Left lung (tissue), 10 donors: ENCODE data around the gene ANTXRL. TPM values are rescaled to one million over a fixed set of nuclear protein-coding genes. Genes with fewer than 3 reads are reported as not detected.
"Not testable (repeated sequence)": the region's sequence is repeated elsewhere in the genome, so short reads cannot be mapped to it uniquely, and the experiment has no call there.

ENCODE experiments used
- ATAC-seq: fragments of 200-7000 bp; cut with Tn5 transposase; one replicate; pipeline ENCODE4 v1.9.1; 2020; ENCODE audit warnings: moderate library complexity
- DNase-seq, 4 donors: peaks; one replicate each; pipeline ENCODE4 v3.0.0-alpha.2; 2013 to 2020
- H3K27ac ChIP-seq, 2 donors: fragments of 200-600 bp; sonication (generic) in 1 of 2; one replicate each; pipeline versions ENCODE4 v1.5.0 to v1.8.0; 2020 to 2021
- H3K27me3 ChIP-seq, 2 donors: fragments of 200-600 bp; sonication (generic) in 1 of 2; one replicate each; pipeline versions ENCODE4 v1.5.0 to v1.8.0; 2020 to 2021
- H3K36me3 ChIP-seq, 2 donors: fragments of 200-600 bp; sonication (generic) in 1 of 2; one replicate each; pipeline versions ENCODE4 v1.5.0 to v1.8.0; 2020 to 2021
- H3K4me1 ChIP-seq, 2 donors: fragments of 200-600 bp; one replicate each; pipeline ENCODE4 v1.8.0; 2021
- H3K4me3 ChIP-seq, 2 donors: fragments of 200-600 bp; sonication (generic) in 1 of 2; one replicate each; pipeline versions ENCODE4 v1.5.0 to v1.8.0; 2020 to 2021; ENCODE audit warnings: mild to moderate bottlenecking in 1 of 2
- H3K9me3 ChIP-seq, 2 donors: fragments of 200-600 bp; sonication (generic) in 1 of 2; one replicate each; pipeline versions ENCODE4 v1.5.0 to v1.8.0; 2020 to 2021
- intact Hi-C, 2 donors: fragments of 100-400 bp; cut with DNase I; formaldehyde crosslinking; loops; one replicate each; pipeline versions ENCODE4 v1.11.2 to v1.14.2; 2022
- polyA plus RNA-seq, 6 donors: library from polyadenylated mRNA; unstranded; fragments of 120-200 nt; gene quantifications; one replicate each; pipeline ENCODE4 v1.2.1, GENCODE V29; 2013; ENCODE audit not compliant: insufficient read length in 6 of 6
- total RNA-seq, 2 donors: library from RNA; stranded (reverse); fragmentation: NEBNext Ultra II Directional; extraction: Animal tissue kit (Norgen Biotek cat#: 25700); gene quantifications; one replicate each; pipeline ENCODE4 v1.2.1, GENCODE V29; 2021
- TF ChIP-seq, protein P1 (sequence below), 2 donors: fragments of 200-600 bp; sonication (generic) in 1 of 2; IDR thresholded peaks; one replicate each; pipeline versions ENCODE4 v1.5.0 to v1.8.0; 2021; ENCODE audit warnings: antibody characterized with exemption in 2 of 2
- donor health status: DM: no; HTN: yes; CAD: no.
- donor health status: DM: no; HTN: no; CAD: no.

Gene ANTXRL
- total and polyA plus RNA-seq, 8 donors = not detected

DNA sequence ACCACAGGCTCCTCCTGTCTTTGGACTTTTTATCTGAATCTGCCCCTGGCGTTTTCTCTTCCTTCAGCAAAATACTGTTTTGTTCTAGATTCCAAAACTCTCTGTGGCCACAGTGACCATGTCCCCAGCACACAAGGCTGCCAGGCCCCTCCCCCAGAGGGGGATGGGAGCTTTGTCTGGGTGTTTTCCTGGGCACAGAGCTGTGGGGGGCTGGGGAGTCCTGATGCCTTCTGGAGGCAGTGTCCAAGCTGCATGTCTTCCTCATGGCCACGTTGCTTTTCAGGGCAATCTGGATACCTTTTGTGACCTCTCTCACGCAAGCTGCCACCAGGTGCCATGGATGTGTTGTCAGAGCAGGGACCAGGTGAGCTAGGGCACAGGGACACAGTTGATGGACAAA, 26.2 kb downstream of the ANTXRL start:
- no peak overlapping the region for H3K27ac ChIP-seq
- H3K4me3 ChIP-seq = no peak overlapping the region
- H3K36me3 ChIP-seq = no peaks in the 10 kb centered on the region
- intact Hi-C loops = no loop called here
- DNase-seq = no peak
- ATAC-seq = no peak
- H3K9me3 ChIP-seq = no peaks in the 10 kb centered on the region
- TF ChIP-seq, protein P1, sequence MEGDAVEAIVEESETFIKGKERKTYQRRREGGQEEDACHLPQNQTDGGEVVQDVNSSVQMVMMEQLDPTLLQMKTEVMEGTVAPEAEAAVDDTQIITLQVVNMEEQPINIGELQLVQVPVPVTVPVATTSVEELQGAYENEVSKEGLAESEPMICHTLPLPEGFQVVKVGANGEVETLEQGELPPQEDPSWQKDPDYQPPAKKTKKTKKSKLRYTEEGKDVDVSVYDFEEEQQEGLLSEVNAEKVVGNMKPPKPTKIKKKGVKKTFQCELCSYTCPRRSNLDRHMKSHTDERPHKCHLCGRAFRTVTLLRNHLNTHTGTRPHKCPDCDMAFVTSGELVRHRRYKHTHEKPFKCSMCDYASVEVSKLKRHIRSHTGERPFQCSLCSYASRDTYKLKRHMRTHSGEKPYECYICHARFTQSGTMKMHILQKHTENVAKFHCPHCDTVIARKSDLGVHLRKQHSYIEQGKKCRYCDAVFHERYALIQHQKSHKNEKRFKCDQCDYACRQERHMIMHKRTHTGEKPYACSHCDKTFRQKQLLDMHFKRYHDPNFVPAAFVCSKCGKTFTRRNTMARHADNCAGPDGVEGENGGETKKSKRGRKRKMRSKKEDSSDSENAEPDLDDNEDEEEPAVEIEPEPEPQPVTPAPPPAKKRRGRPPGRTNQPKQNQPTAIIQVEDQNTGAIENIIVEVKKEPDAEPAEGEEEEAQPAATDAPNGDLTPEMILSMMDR (IDR thresholded peaks at IDR 0.05) = no peak
- H3K27me3 ChIP-seq = no peaks in the 10 kb centered on the region
- H3K4me1 ChIP-seq = no peaks in the 10 kb centered on the region

DNA sequence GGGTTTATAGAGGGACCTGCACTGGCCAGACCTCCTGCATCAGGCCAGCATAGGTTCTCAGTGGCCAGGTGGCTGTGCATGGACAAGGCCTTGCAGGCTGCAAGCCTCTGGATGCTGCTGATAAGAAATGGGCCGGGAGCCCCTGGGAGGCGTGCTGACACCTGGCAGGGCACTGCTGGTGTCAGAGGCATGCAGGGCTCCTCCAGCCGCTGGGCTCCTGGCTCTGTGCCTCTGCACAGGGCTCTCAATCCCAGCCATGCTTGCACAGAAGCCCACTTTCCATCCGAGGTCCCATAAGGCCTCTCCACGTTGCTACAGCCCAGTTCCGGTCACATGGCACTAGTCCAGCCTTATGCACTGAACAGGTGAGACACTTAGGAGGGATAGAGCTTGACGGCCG, 27.3 kb downstream of the ANTXRL start:
- Histone ChIP-seq H3K27me3 (no peaks in the 10 kb centered on the region), H3K4me3 (no peak overlapping the region), H3K36me3 (no peaks in the 10 kb centered on the region), H3K9me3 (no peaks in the 10 kb centered on the region), H3K27ac (no peak overlapping the region), H3K4me1 (no peaks in the 10 kb centered on the region)
- ATAC-seq (no peak), DNase-seq (peak in 1 of 4 donors; percentile 48)
- TF ChIP-seq, protein P1 (IDR thresholded peaks at IDR 0.05) = no peak
- intact Hi-C loops = no loop called here

DNA sequence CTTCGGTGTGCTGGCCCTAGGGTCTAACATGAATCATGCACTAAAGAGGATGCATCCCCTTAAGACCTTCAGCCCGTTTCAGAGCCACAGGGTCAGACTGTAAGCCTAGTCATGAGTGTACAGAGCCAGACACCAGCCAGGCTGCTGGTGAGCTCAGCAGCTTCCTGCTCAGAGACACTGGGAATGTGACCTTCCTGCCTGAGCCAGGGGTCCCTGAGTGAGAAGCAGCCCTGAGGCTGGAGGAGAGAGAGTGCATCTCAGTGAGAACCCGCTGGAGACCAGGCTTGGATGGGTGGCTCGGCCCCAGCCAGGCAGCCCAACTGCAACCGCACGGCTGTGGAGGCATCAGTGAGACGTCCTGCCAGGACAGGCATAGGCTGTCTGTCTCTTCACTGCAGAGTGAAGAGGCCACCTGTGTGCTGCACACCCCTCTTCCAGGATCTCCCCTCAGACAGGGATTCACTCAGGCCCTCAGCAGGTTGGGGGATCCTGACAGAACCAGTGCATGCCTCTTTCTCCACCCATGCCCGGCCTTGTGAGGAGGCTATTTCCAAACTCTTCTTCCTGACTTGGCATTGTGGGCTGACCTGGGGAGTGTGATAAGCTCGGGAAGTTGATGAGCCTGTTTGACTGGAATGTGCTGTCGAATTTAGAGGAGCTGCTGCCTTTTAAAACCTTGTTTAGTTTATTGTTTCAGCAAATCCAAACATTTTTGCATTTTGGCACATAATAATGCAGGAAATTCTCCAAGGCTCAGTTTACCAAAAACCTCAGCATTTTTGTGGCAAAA, 28.5 kb downstream of the ANTXRL start:
- H3K4me3 ChIP-seq, H3K4me1 ChIP-seq, H3K27ac ChIP-seq, intact Hi-C loops, H3K36me3 ChIP-seq, H3K9me3 ChIP-seq, H3K27me3 ChIP-seq: not testable (repeated sequence)
- ATAC-seq (peak; percentile 81), DNase-seq (peak in 3 of 4 donors; percentile 32 to 53 (median 40))

DNA sequence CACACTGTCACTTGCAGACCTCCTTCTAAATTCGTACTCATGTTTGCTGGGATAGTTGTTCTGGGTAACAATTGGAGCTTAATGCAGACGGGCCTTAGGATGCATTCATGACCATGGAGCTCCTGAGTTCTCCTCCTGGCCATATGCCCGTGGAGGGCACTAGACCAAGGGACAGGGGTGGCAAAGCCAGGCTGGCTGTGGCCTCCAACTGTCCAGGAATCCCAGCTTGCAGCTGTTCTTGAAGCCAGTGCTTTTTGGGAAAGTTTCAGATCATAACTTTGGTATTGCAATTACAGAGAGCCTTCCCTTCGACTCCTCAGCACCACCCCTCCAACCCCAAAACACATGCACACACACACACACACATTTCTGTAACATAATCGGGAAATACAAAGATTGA, 30.6 kb downstream of the ANTXRL start:
- Histone ChIP-seq H3K4me1 (no peaks in the 10 kb centered on the region), H3K27me3 (no peaks in the 10 kb centered on the region), H3K36me3 (no peaks in the 10 kb centered on the region), H3K4me3 (no peak overlapping the region), H3K9me3 (no peaks in the 10 kb centered on the region), H3K27ac (no peak overlapping the region)
- TF ChIP-seq, protein P1 (IDR thresholded peaks at IDR 0.05) = no peak
- intact Hi-C loops = no loop called here
- ATAC-seq (no peak), DNase-seq (no peak)

DNA sequence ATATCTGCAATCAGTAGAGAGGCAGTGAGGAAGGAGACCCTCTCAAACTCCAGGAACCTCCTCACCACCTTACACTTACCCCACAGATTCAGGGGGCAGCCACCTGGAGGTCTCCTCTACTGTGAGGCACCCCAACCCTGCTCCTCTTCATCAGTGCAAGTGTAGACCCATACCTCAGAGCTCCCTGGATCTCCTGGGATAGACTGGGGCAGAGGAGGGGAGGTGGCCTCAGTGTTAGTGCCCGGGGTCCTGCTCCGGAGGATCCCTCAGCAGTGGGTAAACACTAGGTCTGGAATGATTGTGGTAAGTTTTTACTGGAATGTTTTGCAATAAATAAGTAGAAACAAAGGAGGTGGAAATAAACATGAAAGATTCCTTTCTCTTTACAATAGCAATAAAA, 31.1 kb downstream of the ANTXRL start:
- H3K4me3 ChIP-seq = no peak overlapping the region
- no peak for ATAC-seq
- no peaks in the 10 kb centered on the region for H3K27me3 ChIP-seq
- no peaks in the 10 kb centered on the region for H3K36me3 ChIP-seq
- intact Hi-C loops = no loop called here
- H3K27ac ChIP-seq = no peak overlapping the region
- H3K9me3 ChIP-seq = no peaks in the 10 kb centered on the region
- no peaks in the 10 kb centered on the region for H3K4me1 ChIP-seq
- no peak for DNase-seq
- TF ChIP-seq, protein P1 (IDR thresholded peaks at IDR 0.05) = no peak

DNA sequence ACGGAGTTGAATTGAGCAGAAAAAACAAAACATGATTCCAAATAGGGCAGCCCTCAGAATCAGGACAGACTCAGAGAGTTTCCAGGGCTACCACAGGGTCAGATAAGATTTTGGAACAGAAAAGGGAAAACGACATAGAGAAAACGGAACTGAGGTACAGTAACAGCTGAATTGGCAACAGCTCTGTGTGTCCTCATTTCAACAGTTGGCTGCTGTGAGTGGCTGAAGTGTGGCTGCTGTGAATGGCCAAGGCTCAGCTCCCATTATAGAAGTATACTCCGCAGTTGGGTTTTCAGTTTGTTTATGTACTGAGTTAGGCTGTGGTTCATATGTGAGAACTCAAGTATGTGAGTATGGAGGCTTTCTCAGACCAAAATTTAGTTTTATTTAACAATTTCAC, 32.0 kb downstream of the ANTXRL start:
- Histone ChIP-seq H3K4me3 (no peak overlapping the region), H3K36me3 (no peaks in the 10 kb centered on the region), H3K4me1 (no peaks in the 10 kb centered on the region), H3K9me3 (no peaks in the 10 kb centered on the region), H3K27me3 (no peaks in the 10 kb centered on the region), H3K27ac (no peak overlapping the region)
- intact Hi-C loops = no loop called here
- ATAC-seq (no peak), DNase-seq (peak in 2 of 4 donors; percentile 24 to 42)
- TF ChIP-seq, protein P1 (IDR thresholded peaks at IDR 0.05) = no peak
